Loucy (cell line): ENCODE data around the gene SYNDIG1.

ENCODE experiments used
- EZH2phosphoT487 ChIP-seq: fragments of 200-600 bp; IDR thresholded peaks from 2 replicates; pipeline ENCODE4 v1.6.1; 2018; ENCODE audit warnings: antibody characterized with exemption, mild to moderate bottlenecking, moderate library complexity, borderline replicate concordance
- TF ChIP-seq, protein P1 (sequence below): fragments of 200-600 bp; sonication (generic); conservative IDR thresholded peaks from 2 replicates; pipeline ENCODE4 v1.5.1; 2014; ENCODE audit warnings: mild to moderate bottlenecking, antibody characterized with exemption, low read length

DNA sequence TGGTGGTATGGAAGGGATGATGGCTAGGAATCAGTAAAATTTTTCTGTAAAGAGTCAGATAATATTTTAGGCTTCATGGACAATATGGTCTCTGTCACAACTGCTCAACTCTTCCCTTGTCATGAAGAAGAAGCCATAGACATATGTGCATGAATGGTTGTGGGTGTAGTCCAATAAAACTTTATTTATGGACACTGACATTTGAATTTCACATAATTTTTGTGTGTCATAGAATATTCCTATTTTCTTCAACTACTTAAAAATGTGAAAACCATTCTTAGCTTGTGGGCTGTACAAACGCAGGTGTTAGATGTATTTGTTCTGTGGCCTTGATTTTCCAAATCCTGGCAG, 59.9 kb downstream of the SYNDIG1 start:
- no peak for TF ChIP-seq EZH2phosphoT487
- TF ChIP-seq, protein P1, sequence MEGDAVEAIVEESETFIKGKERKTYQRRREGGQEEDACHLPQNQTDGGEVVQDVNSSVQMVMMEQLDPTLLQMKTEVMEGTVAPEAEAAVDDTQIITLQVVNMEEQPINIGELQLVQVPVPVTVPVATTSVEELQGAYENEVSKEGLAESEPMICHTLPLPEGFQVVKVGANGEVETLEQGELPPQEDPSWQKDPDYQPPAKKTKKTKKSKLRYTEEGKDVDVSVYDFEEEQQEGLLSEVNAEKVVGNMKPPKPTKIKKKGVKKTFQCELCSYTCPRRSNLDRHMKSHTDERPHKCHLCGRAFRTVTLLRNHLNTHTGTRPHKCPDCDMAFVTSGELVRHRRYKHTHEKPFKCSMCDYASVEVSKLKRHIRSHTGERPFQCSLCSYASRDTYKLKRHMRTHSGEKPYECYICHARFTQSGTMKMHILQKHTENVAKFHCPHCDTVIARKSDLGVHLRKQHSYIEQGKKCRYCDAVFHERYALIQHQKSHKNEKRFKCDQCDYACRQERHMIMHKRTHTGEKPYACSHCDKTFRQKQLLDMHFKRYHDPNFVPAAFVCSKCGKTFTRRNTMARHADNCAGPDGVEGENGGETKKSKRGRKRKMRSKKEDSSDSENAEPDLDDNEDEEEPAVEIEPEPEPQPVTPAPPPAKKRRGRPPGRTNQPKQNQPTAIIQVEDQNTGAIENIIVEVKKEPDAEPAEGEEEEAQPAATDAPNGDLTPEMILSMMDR, result no peak
